HG03565 (cell line): Measurements from ENCODE around the gene PDCD1.
"Not testable (repeated sequence)": the region's sequence is repeated elsewhere in the genome, so short reads cannot be mapped to it uniquely, and the experiment has no call there.

Experiments used
- ATAC-seq: cut with Tn5 transposase; IDR thresholded peaks from one replicate; pipeline ENCODE4 v1.9.1; 2021; ENCODE audit warnings: mild to moderate bottlenecking, moderate library complexity; ENCODE audit not compliant: unreplicated experiment

PDCD1 gene

GRCh38 chr2:241835611-241836010, 23.1 kb downstream of the PDCD1 start:
- no peak for ATAC-seq

DNA sequence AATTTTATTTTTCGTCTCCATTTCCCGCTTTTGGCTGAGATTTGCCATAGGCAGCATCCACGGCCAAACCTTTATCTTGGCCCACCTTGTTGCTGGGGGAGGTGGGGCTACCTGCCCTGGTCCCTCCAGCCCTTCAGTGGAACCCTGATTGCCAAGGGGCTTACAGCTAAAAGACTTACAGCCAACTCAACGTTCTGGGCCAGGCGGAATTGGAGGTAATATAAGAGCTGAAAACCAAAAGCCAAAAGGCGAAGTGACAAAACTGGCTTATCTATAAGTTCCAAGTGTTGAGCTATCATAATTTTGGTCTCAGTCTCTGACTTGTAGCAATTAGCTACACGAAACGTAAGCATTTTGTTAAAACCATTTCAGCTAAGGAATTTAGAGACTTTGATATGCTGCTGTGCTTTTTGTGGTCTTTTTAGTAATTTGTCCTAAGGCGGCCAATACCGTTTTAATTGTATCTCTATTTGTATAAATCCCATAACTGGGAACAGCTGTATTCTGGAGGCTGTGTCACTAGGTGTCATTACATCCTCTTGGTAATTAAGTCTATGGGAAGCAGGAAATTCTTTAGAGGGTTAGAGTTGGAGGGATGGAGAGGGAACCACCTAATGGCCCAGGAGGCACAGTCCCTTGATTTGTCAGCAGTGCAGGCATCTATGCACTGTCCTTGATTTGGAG, 24.0 kb downstream of the PDCD1 start:
- ATAC-seq = no peak

DNA sequence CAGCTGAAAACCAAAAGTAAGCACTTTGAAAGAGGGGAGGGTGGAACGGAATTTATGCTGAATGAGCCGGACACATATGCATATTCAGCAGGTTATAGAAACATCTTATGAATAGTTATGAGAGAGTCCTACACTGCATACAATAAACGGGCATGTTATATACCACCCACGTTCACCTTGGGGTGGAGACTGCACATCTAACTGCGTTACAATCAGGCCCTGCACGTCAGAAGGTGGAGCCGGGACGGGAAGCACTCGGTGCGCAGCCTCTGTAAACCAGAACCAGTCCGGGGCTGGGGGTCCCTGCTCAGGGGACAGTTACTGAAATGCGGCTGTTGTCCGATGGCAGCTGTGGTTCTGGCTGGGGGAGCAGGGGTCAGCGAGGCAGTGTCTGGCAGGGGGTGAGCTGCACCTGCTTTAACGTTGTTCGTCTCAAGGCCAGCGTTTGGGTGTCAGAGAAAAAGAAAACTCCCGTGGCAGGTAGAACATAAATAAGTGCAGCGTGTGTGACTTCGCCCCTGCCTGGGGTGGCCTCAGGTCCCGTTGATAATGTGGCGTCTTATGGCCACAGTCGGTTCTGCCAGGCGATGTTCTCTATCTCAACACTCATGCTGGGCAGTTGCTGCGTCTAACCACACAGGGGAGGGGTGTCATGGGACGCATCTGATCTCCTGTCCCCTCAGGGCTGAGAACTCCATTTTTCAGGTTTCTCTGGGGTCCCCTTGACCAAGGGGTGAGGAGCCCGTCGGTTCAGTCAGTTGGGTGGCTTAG, 24.8 kb downstream of the PDCD1 start:
- ATAC-seq = not testable (repeated sequence)

- ATAC-seq = no peak
Observed at GRCh38 chr2:241833101-241833663, 25.5 kb downstream of the PDCD1 start.

- ATAC-seq = no peak
Observed at GRCh38 chr2:241827394-241827793, 31.3 kb downstream of the PDCD1 start.

- ATAC-seq = not testable (repeated sequence)
Observed at GRCh38 chr2:241823531-241824437, 34.9 kb downstream of the PDCD1 start.

GRCh38 chr2:241822264-241822623, 36.5 kb downstream of the PDCD1 start:
- ATAC-seq = no peak

- no peak for ATAC-seq
Observed at GRCh38 chr2:241821460-241822263, 37.0 kb downstream of the PDCD1 start.

DNA sequence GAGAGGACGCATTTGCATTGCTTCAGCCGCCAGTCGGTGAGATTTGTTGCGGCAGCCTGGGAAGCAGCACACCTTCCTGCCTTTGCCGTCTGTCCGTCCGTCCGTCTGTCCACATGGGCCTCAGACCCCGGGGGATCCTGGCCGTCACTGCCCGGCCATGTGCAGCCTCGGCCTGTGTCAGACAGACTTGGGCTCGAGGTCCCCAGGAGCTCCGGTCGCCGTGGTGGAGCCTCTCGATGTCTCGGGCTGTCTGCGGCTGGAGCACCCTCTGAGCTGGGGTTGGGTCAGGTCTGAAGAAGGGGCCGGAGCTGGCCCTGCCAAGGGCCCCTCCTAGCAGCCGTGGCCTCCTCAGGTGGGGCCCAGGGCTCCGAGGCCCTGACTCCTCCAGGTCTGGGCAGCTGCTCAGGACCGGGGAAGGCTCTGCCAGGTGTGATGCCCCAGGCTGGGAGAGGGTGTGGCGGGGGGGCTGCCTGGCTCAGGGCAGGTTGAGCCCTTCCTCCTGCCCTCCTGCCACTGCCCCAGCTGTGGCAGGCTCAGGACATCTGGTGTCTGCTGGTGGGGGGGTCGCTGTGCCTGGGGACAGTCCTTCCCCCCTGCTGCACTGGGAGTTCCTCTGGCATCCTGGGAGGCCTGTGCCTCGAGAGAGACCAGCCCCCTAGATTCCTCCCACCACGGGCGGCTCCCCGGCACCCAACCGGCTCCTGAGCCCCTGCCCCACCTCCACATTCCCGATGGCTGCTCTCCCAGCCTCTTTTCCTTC, 37.9 kb downstream of the PDCD1 start:
- ATAC-seq = no peak

- ATAC-seq = not testable (repeated sequence)
Observed at GRCh38 chr2:241819947-241820624, 38.6 kb downstream of the PDCD1 start.

DNA sequence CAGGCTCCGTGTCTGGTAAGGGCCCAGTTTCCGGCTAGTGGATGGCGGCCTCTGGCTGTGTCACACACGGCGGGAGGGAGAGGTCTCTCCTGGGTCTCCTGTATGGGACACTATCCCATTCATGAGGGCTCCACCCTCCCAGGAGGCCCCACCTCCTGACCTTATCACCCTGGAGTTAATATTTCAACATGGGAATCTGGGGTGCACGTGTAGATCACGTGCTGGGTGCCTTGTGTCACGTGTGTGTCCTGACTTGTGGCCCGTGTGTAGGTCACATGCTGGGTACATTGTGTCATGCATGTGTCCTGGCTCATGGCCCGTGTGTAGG, 39.8 kb downstream of the PDCD1 start:
- no peak for ATAC-seq

GRCh38 chr2:241818229-241818942, 40.3 kb downstream of the PDCD1 start:
- ATAC-seq = no peak

DNA sequence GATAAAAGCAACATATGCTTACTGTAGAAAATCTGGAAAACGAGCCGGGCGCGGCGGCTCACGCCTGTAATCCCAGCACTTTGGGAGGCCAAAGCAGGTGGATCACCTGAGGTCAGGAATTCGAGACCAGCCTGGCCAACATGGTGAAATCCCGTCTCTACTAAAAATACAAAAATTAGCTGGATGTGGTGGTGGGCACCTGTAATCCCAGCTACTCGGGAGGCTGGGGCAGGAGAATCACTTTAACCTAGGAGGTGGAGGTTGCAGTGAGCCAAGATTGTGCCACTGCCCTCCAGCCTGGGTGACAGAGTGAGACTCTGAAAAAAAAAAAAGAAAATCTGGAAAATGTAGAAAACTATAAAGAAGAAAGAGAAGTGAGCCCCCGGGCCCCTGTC, 40.9 kb downstream of the PDCD1 start:
- ATAC-seq = not testable (repeated sequence)

- no peak for ATAC-seq
Observed at GRCh38 chr2:241817126-241817820, 41.4 kb downstream of the PDCD1 start.

DNA sequence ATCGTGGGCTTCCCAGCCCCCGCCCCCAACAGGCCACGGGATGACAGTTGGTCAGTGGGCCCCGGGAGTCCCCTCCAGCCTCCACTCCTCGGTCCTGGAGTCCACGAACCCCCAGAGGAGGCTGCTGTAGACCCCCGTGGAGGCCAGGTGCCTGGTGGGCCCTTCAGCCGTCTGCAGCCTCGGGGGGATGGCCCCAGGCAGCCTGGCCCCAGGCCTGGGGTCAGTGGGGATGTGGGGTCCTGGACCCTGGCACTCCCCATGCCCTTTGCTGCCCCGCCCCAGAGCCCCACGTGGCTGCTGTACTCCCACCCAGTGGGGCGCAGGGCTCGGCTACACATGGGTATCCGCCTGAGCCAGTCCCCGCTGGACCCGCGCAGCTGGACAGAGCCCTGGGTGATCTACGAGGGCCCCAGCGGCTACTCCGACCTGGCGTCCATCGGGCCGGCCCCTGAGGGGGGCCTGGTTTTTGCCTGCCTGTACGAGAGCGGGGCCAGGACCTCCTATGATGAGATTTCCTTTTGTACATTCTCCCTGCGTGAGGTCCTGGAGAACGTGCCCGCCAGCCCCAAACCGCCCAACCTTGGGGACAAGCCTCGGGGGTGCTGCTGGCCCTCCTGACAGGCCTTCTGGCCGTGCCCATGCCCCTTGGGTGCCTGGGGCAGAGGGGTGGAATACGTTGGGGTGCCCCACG, 42.1 kb downstream of the PDCD1 start:
- ATAC-seq = no peak

DNA sequence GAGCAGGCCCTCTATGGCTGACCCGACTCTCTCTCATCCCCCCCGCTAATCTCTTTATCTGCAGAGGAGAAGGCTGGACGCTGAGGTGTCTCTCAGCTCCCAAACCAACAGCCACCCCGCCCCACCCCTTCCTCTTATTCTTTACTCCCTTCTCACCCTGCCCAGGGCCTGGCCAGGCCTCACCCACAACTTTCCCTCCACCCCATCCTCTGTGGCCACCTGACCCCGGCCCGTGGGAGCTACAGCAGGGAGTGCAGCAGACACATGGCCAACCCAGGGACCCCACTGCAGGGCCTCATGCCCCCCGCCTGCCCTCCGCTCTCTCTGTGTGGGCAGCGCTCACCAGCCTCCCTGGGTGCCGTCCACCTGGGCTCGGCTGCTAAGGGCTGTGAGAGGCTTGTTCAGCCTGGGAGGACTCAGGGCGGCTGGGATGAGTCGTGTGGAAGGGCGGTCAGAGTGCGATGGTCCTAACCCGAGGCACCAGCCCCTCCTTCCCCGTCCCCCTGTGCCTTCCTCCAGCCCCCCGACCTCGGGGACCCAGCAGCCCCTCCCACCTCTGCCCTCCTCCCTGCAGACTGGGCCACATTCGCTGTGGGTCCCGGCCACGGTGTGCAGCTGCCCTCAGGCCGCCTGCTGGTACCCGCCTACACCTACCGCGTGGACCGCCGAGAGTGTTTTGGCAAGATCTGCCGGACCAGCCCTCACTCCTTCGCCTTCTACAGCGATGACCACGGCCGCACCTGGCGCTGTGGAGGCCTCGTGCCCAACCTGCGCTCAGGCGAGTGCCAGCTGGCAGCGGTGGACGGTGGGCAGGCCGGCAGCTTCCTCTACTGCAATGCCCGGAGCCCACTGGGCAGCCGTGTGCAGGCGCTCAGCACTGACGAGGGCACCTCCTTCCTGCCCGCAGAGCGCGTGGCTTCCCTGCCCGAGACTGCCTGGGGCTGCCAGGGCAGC, 42.9 kb downstream of the PDCD1 start:
- ATAC-seq = no peak
